ENCODE results near the gene MAD1L1. TPM values are rescaled to one million over a fixed set of nuclear protein-coding genes. Genes with fewer than 3 reads are reported as not detected.

MAD1L1 gene
- total RNA-seq (2014; rRNA removed; shearing (Covaris generic)) = 44.7 and 63.0 TPM in 2 replicates

GRCh38 chr7:2232766-2233520, at the start of gene MAD1L1:
TSS of gene MAD1L1 (minus strand) at chr7:2232945. CDS start at chr7:2230133, 2,812 bp downstream.
- H3K36me3 ChIP-seq (replicated peaks; ENCODE audit: control insufficient read depth, insufficient read depth, low read length) = peaks cover 31% of the 10 kb centered on the region
- DNase-seq = peak; percentile 98
- H3K4me3 ChIP-seq (ENCODE audit: insufficient read depth, low read depth, low read length) = peak within 1 kb of the TSS; percentile 85
- H3K27me3 ChIP-seq (ENCODE audit: control insufficient read depth, insufficient read depth, low read length) = no peaks in the 10 kb centered on the region

GRCh38 chr7:2282185-2282751, 49.5 kb upstream of the MAD1L1 start:
- H3K36me3 ChIP-seq (replicated peaks; ENCODE audit: control insufficient read depth, insufficient read depth, low read length) = no peaks in the 10 kb centered on the region
- H3K4me3 ChIP-seq (ENCODE audit: insufficient read depth, low read depth, low read length) = no peak overlapping the region
- DNase-seq = peak; percentile 56
- H3K27me3 ChIP-seq (ENCODE audit: control insufficient read depth, insufficient read depth, low read length) = no peaks in the 10 kb centered on the region

- Histone ChIP-seq H3K4me3 (ENCODE audit: insufficient read depth, low read depth, low read length) (no peak overlapping the region), H3K27me3 (ENCODE audit: control insufficient read depth, insufficient read depth, low read length) (no peaks in the 10 kb centered on the region), H3K36me3 (replicated peaks; ENCODE audit: control insufficient read depth, insufficient read depth, low read length) (no peaks in the 10 kb centered on the region; the same call in 1 of the 2 replicates)
- peak; percentile 20 for DNase-seq
Observed at GRCh38 chr7:2281541-2281940, 48.8 kb upstream of the MAD1L1 start.

GRCh38 chr7:2280424-2280823, 47.7 kb upstream of the MAD1L1 start:
- no peak for DNase-seq
- no peaks in the 10 kb centered on the region; the same call in 1 of the 2 replicates for H3K36me3 ChIP-seq (replicated peaks; ENCODE audit: control insufficient read depth, insufficient read depth, low read length)
- no peaks in the 10 kb centered on the region for H3K27me3 ChIP-seq (ENCODE audit: control insufficient read depth, insufficient read depth, low read length)
- no peak overlapping the region for H3K4me3 ChIP-seq (ENCODE audit: insufficient read depth, low read depth, low read length)

- H3K27me3 ChIP-seq (ENCODE audit: control insufficient read depth, insufficient read depth, low read length) = no peaks in the 10 kb centered on the region
- DNase-seq = peak; percentile 10
- no peaks in the 10 kb centered on the region; the same call in 1 of the 2 replicates for H3K36me3 ChIP-seq (replicated peaks; ENCODE audit: control insufficient read depth, insufficient read depth, low read length)
- H3K4me3 ChIP-seq (ENCODE audit: insufficient read depth, low read depth, low read length) = no peak overlapping the region
Observed at GRCh38 chr7:2279896-2280295, 47.2 kb upstream of the MAD1L1 start.

- no peak overlapping the region for H3K4me3 ChIP-seq (ENCODE audit: insufficient read depth, low read depth, low read length)
- H3K36me3 ChIP-seq (replicated peaks; ENCODE audit: control insufficient read depth, insufficient read depth, low read length) = no peaks in the 10 kb centered on the region; the same call in 1 of the 2 replicates
- H3K27me3 ChIP-seq (ENCODE audit: control insufficient read depth, insufficient read depth, low read length) = no peaks in the 10 kb centered on the region
- peak; percentile 34 for DNase-seq
Observed at GRCh38 chr7:2278026-2278425, 45.3 kb upstream of the MAD1L1 start.

GRCh38 chr7:2276107-2276506, 43.4 kb upstream of the MAD1L1 start:
- DNase-seq = peak; percentile 40

GRCh38 chr7:2275101-2275500, 42.4 kb upstream of the MAD1L1 start:
- Histone ChIP-seq H3K4me3 (ENCODE audit: insufficient read depth, low read depth, low read length) (no peak overlapping the region), H3K36me3 (replicated peaks; ENCODE audit: control insufficient read depth, insufficient read depth, low read length) (no peaks in the 10 kb centered on the region; the same call in none of the 2 replicates), H3K27me3 (ENCODE audit: control insufficient read depth, insufficient read depth, low read length) (no peaks in the 10 kb centered on the region)
- no peak for DNase-seq

More at GRCh38 chr7:2276107-2276506, 43.4 kb upstream of the MAD1L1 start:
- Histone ChIP-seq H3K36me3 (replicated peaks; ENCODE audit: control insufficient read depth, insufficient read depth, low read length) (no peaks in the 10 kb centered on the region; the same call in none of the 2 replicates), H3K4me3 (ENCODE audit: insufficient read depth, low read depth, low read length) (no peak overlapping the region), H3K27me3 (ENCODE audit: control insufficient read depth, insufficient read depth, low read length) (no peaks in the 10 kb centered on the region)

GRCh38 chr7:2274666-2275065, 41.9 kb upstream of the MAD1L1 start:
- peak; percentile 39 for DNase-seq
- Histone ChIP-seq H3K27me3 (ENCODE audit: control insufficient read depth, insufficient read depth, low read length) (no peaks in the 10 kb centered on the region), H3K4me3 (ENCODE audit: insufficient read depth, low read depth, low read length) (no peak overlapping the region), H3K36me3 (replicated peaks; ENCODE audit: control insufficient read depth, insufficient read depth, low read length) (no peaks in the 10 kb centered on the region; the same call in none of the 2 replicates)

GRCh38 chr7:2273866-2274265, 41.1 kb upstream of the MAD1L1 start:
- H3K27me3 ChIP-seq (ENCODE audit: control insufficient read depth, insufficient read depth, low read length) = no peaks in the 10 kb centered on the region
- DNase-seq = peak; percentile 30
- H3K36me3 ChIP-seq (replicated peaks; ENCODE audit: control insufficient read depth, insufficient read depth, low read length) = no peaks in the 10 kb centered on the region; the same call in none of the 2 replicates

GRCh38 chr7:2272031-2272430, 39.3 kb upstream of the MAD1L1 start:
- no peak for DNase-seq
- Histone ChIP-seq H3K27me3 (ENCODE audit: control insufficient read depth, insufficient read depth, low read length) (no peaks in the 10 kb centered on the region), H3K4me3 (ENCODE audit: insufficient read depth, low read depth, low read length) (no peak overlapping the region), H3K36me3 (replicated peaks; ENCODE audit: control insufficient read depth, insufficient read depth, low read length) (no peaks in the 10 kb centered on the region; the same call in none of the 2 replicates)

More at GRCh38 chr7:2273866-2274265, 41.1 kb upstream of the MAD1L1 start:
- H3K4me3 ChIP-seq (ENCODE audit: insufficient read depth, low read depth, low read length) = no peak overlapping the region

GRCh38 chr7:2271273-2272026, 38.7 kb upstream of the MAD1L1 start:
- Histone ChIP-seq H3K4me3 (ENCODE audit: insufficient read depth, low read depth, low read length) (no peak overlapping the region), H3K36me3 (replicated peaks; ENCODE audit: control insufficient read depth, insufficient read depth, low read length) (no peaks in the 10 kb centered on the region; the same call in 1 of the 2 replicates), H3K27me3 (ENCODE audit: control insufficient read depth, insufficient read depth, low read length) (no peaks in the 10 kb centered on the region)
- peak; percentile 60 for DNase-seq

- Histone ChIP-seq H3K4me3 (ENCODE audit: insufficient read depth, low read depth, low read length) (no peak overlapping the region), H3K27me3 (ENCODE audit: control insufficient read depth, insufficient read depth, low read length) (no peaks in the 10 kb centered on the region), H3K36me3 (replicated peaks; ENCODE audit: control insufficient read depth, insufficient read depth, low read length) (no peaks in the 10 kb centered on the region; the same call in none of the 2 replicates)
- DNase-seq = peak; percentile 66
Observed at GRCh38 chr7:2270495-2270894, 37.8 kb upstream of the MAD1L1 start.

- DNase-seq = no peak
- no peaks in the 10 kb centered on the region; the same call in none of the 2 replicates for H3K36me3 ChIP-seq (replicated peaks; ENCODE audit: control insufficient read depth, insufficient read depth, low read length)
- H3K27me3 ChIP-seq (ENCODE audit: control insufficient read depth, insufficient read depth, low read length) = no peaks in the 10 kb centered on the region
- H3K4me3 ChIP-seq (ENCODE audit: insufficient read depth, low read depth, low read length) = no peak overlapping the region
Observed at GRCh38 chr7:2269991-2270460, 37.3 kb upstream of the MAD1L1 start.

Data from H7 (cell line).